H1 (cell line): ENCODE measurements around the gene TACC2. TPM values are rescaled to one million over a fixed set of nuclear protein-coding genes. Genes with fewer than 3 reads are reported as not detected.

Experiments used
- CTCF ChIA-PET: fragments of 300-600 bp; sonication (Branson Sonifier 250); formaldehyde crosslinking; loops from one replicate; lab custom pipeline; 2021; ENCODE audit not compliant: partially characterized antibody; lab: Charles Lee
- POLR2A ChIA-PET: fragments of 300-600 bp; sonication (Branson Sonifier 250); formaldehyde crosslinking; loops from one replicate; lab custom pipeline; 2021; ENCODE audit warnings: inconsistent platforms; ENCODE audit not compliant: partially characterized antibody; lab: Charles Lee
- DNase-seq, 2 experiments: peaks; one replicate each; pipeline versions ENCODE4 v3.0.0 to v3.0.0-alpha.2; 2010 to 2022; ENCODE audit warnings: low spot score in 2 of 2, low read depth in 1 of 2, mixed read lengths in 1 of 2
- FAIRE-seq: peaks from 2 replicates; lab custom pipeline; 2011; peaks lifted over from hg19 to GRCh38; lab: Jason Lieb, UNC
- H2AFZ ChIP-seq: 2 replicates; pipeline ENCODE4 v1.8.1; 2012; ENCODE audit warnings: low read length, inconsistent platforms
- H2AK5ac ChIP-seq: 2 replicates; pipeline ENCODE4 v1.6.1; 2013; ENCODE audit warnings: low read depth, low read length
- H2BK120ac ChIP-seq: replicated peaks from 2 replicates; pipeline ENCODE3; 2013; ENCODE audit warnings: low read depth, low read length, inconsistent platforms
- H2BK12ac ChIP-seq: 2 replicates; pipeline ENCODE4 v1.6.1; 2013; ENCODE audit warnings: low read depth, low read length
- H2BK15ac ChIP-seq: 2 replicates; pipeline ENCODE4 v1.6.1; 2013; ENCODE audit warnings: low read length
- H2BK20ac ChIP-seq: 2 replicates; pipeline ENCODE4 v1.6.1; 2013; ENCODE audit warnings: low read length
- H2BK5ac ChIP-seq: 2 replicates; pipeline ENCODE4 v1.6.1; 2013; ENCODE audit warnings: low read depth, low read length
- H3K14ac ChIP-seq: 2 replicates; pipeline ENCODE4 v1.6.1; 2013; ENCODE audit warnings: inconsistent platforms; ENCODE audit not compliant: insufficient read length
- H3K18ac ChIP-seq: 2 replicates; pipeline ENCODE4 v1.6.1; 2013; ENCODE audit warnings: low read length; ENCODE audit errors: extremely low read depth
- H3K23ac ChIP-seq: 2 replicates; pipeline ENCODE4 v1.6.1; 2013; ENCODE audit warnings: inconsistent platforms; ENCODE audit not compliant: insufficient read length
- H3K23me2 ChIP-seq: 2 replicates; pipeline ENCODE4 v1.6.1; 2013; ENCODE audit warnings: low read depth, low read length
- H3K27ac ChIP-seq: 2 replicates; pipeline ENCODE4 v1.6.1; 2011; ENCODE audit warnings: low read depth, low read length, inconsistent platforms
- H3K27me3 ChIP-seq, 4 experiments: replicated peaks in 1 of 4; 1 replicate in 1 of 4; 2 replicates in 3 of 4; pipeline versions ENCODE4 v1.6.1 to v1.8.1; 2011 to 2013; ENCODE audit warnings: low read length in 3 of 4, mild to moderate bottlenecking in 3 of 4, inconsistent platforms in 2 of 4, mixed read lengths in 2 of 4, moderate library complexity in 1 of 4; ENCODE audit not compliant: control insufficient read depth in 3 of 4, insufficient read depth in 3 of 4; ENCODE audit errors: extremely low read depth in 1 of 4
- H3K36me3 ChIP-seq, 4 experiments: 2 replicates each; pipeline versions ENCODE4 v1.6.1 to v1.8.1; 2011 to 2013; ENCODE audit warnings: mild to moderate bottlenecking in 4 of 4, low read length in 3 of 4, moderate library complexity in 2 of 4, control low read depth in 1 of 4, inconsistent platforms in 1 of 4; ENCODE audit not compliant: insufficient read depth in 4 of 4, control insufficient read depth in 2 of 4
- H3K4ac ChIP-seq: replicated peaks from 2 replicates; pipeline ENCODE3; 2013; ENCODE audit warnings: low read length, low read depth, mixed read lengths, inconsistent platforms; ENCODE audit not compliant: insufficient read length
- H3K4me1 ChIP-seq, 4 experiments: replicated peaks in 1 of 4; 1 replicate in 1 of 4; 2 replicates in 3 of 4; pipeline versions ENCODE4 v1.6.1 to v1.8.1; 2011 to 2013; ENCODE audit warnings: low read length in 3 of 4, inconsistent platforms in 2 of 4, mixed read lengths in 1 of 4; ENCODE audit not compliant: insufficient read depth in 4 of 4, control insufficient read depth in 3 of 4
- H3K4me2 ChIP-seq, 2 experiments: 2 replicates each; pipeline versions ENCODE4 v1.6.1 to v1.8.1; 2011 to 2013; ENCODE audit warnings: low read depth in 2 of 2, low read length in 2 of 2, control low read depth in 1 of 2, inconsistent platforms in 1 of 2, mild to moderate bottlenecking in 1 of 2; ENCODE audit not compliant: insufficient read depth in 1 of 2
- H3K4me3 ChIP-seq, 4 experiments: fragments of 200-600, 300-600 bp in 1 of 4; sonication (generic), shearing (Covaris generic), sonication (Bioruptor Twin) in 1 of 4; 2 replicates each; pipeline versions ENCODE4 v1.5.1 to v1.8.1; 2011 to 2016; ENCODE audit warnings: low read length in 4 of 4, low read depth in 3 of 4, control low read depth in 2 of 4, inconsistent platforms in 2 of 4, mild to moderate bottlenecking in 2 of 4, mixed read lengths in 1 of 4, moderate library complexity in 1 of 4; ENCODE audit not compliant: insufficient read depth in 2 of 4; ENCODE audit errors: extremely low read depth in 1 of 4
- H3K56ac ChIP-seq: replicated peaks from 2 replicates; pipeline ENCODE3; 2013; ENCODE audit warnings: low read depth, mild to moderate bottlenecking, mixed read lengths, low read length, inconsistent platforms; ENCODE audit not compliant: insufficient read length
- H3K79me1 ChIP-seq: 2 replicates; pipeline ENCODE4 v1.6.1; 2013; ENCODE audit warnings: low read depth, low read length, control low read depth
- H3K79me2 ChIP-seq, 2 experiments: 2 replicates each; pipeline versions ENCODE4 v1.6.1 to v1.8.1; 2012 to 2013; ENCODE audit warnings: low read length in 2 of 2, mild to moderate bottlenecking in 2 of 2, inconsistent platforms in 1 of 2; ENCODE audit not compliant: insufficient read depth in 2 of 2, control insufficient read depth in 1 of 2
- H3K9ac ChIP-seq, 4 experiments: replicated peaks in 1 of 4; 1 replicate in 1 of 4; 2 replicates in 3 of 4; pipeline versions ENCODE4 v1.6.1 to v1.8.1; 2011 to 2013; ENCODE audit warnings: low read depth in 3 of 4, low read length in 3 of 4, control low read depth in 2 of 4, mild to moderate bottlenecking in 2 of 4, moderate library complexity in 2 of 4, inconsistent platforms in 1 of 4; ENCODE audit errors: extremely low read depth in 1 of 4
- H3K9me3 ChIP-seq, 2 experiments: 2 replicates each; pipeline versions ENCODE4 v1.6.1 to v1.8.1; 2012 to 2013; ENCODE audit warnings: mild to moderate bottlenecking in 2 of 2, moderate library complexity in 2 of 2, control low read depth in 1 of 2, inconsistent platforms in 1 of 2, low read depth in 1 of 2, low read length in 1 of 2, mixed read lengths in 1 of 2; ENCODE audit not compliant: insufficient read depth in 2 of 2
- H4K20me1 ChIP-seq, 2 experiments: replicated peaks in 1 of 2; 2 replicates each; pipeline versions ENCODE3 to v1.8.1; 2011 to 2013; ENCODE audit warnings: inconsistent platforms in 2 of 2, low read length in 2 of 2, mild to moderate bottlenecking in 1 of 2; ENCODE audit not compliant: insufficient read depth in 2 of 2, control insufficient read depth in 1 of 2
- H4K5ac ChIP-seq: 2 replicates; pipeline ENCODE4 v1.6.1; 2013; ENCODE audit warnings: low read length, low read depth, mixed read lengths, inconsistent platforms; ENCODE audit not compliant: insufficient read length
- H4K8ac ChIP-seq: 2 replicates; pipeline ENCODE4 v1.8.0; 2013; ENCODE audit warnings: mild to moderate bottlenecking, moderate library complexity, low read length, inconsistent platforms; ENCODE audit not compliant: insufficient read depth; ENCODE audit errors: extremely low read depth
- H4K91ac ChIP-seq: replicated peaks from 2 replicates; pipeline ENCODE3; 2013; ENCODE audit warnings: low read length, mixed read lengths, inconsistent platforms; ENCODE audit not compliant: insufficient read length
- BCL11A ChIP-seq, 2 experiments: IDR thresholded peaks; one replicate each; pipeline ENCODE4 v1.6.1; 2011; ENCODE audit warnings: low read depth in 2 of 2, low read length in 2 of 2, mild to moderate bottlenecking in 2 of 2
- POLR2A ChIP-seq, 2 experiments: IDR thresholded peaks; 1 replicate in 1 of 2; 2 replicates in 1 of 2; pipeline ENCODE4 v1.6.1; 2011; ENCODE audit warnings: low read depth in 2 of 2, low read length in 2 of 2, mild to moderate bottlenecking in 2 of 2; ENCODE audit errors: control extremely low read depth in 1 of 2
- POLR2AphosphoS5 ChIP-seq: IDR thresholded peaks from 2 replicates; pipeline ENCODE4 v1.6.1; 2011; ENCODE audit warnings: low read depth, low read length
- TEAD4 ChIP-seq: IDR thresholded peaks from 2 replicates; pipeline ENCODE4 v1.6.1; 2012; ENCODE audit warnings: low read depth, low read length, inconsistent platforms, mixed read lengths
- WGBS, 2 experiments: shearing (Covaris generic) in 1 of 2; methylation state at CpG; one replicate each; pipeline versions ENCODE4 v1.1.6 to v1.1.7; 2013 to 2015; ENCODE audit warnings: low lambda C conversion rate in 2 of 2, mixed read lengths in 2 of 2, inconsistent platforms in 1 of 2, low coverage in 1 of 2, missing lambda C conversion rate in 1 of 2; ENCODE audit not compliant: insufficient replicate concordance in 2 of 2, insufficient coverage in 1 of 2, insufficient read length in 1 of 2; ENCODE audit errors: extremely low coverage in 1 of 2, missing lambda C conversion rate in 1 of 2; 5-methylcytosine and 5-hydroxymethylcytosine counted together
- polyA plus RNA-seq, 7 experiments: library from polyadenylated mRNA; depleted of rRNA in 3 of 7; stranded (reverse) in 5 of 7; unstranded in 2 of 7; fragments of >200 nt in 5 of 7; fragments of 200-250 nt in 2 of 7; gene quantifications; 1 replicate in 5 of 7; 2 replicates in 1 of 7; 4 replicates in 1 of 7; pipeline versions ENCODE4 v1.2.1 to v1.2.3, GENCODE V29; 2011 to 2013; ENCODE audit warnings: missing spikeins in 2 of 7, mixed read lengths in 2 of 7
- total RNA-seq: library from RNA; stranded (reverse); fragmentation: NEBNext Ultra II Directional; extraction: Animal tissue kit (Norgen Biotek cat#: 25700); gene quantifications from 2 replicates; pipeline ENCODE4 v1.2.1, GENCODE V29; 2021

Gene TACC2
- total and polyA plus RNA-seq, 2 of the 8 experiments (the other 6 are each of a cell fraction or from before 2014, with no cell fraction given), result 21.2 to 46.6 TPM

DNA sequence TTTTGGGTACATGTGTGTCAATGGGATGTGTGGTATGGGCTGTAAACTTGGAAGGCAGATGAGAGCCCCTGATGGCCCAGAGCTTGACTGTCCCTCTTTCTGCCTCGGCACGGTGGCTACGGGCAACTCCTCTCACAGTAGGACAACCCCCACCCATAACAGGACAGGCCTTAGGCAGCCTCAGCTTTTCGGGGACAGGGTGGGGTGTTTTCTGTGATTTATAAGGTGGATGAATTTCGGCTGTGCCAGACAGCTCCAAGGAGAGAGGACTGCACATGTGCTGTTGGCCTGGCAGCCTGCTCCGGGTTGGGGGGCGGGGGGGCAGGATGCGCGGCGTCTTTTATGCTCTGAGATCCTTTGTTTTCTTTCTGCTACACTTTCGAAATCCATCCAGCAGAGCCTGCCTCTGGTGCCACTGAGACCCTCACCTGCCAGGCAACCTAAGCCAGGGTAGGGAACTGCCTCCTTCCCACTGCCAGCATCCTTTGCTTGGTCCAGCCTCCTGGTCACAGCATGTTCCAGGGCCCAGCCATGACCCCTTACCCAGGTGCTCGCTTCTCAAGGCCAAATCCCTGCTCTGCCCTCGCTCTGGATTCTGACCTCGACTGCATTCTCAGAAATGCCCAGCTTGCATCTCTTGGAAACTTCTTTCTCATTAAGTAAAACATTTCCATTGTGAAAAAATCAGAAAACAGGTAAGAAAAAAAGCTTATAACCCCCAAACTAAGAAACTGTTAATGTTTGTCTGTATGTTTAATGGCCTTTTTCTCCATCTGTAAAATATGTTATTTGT lies 266.7 kb downstream of the TACC2 start:
- TF ChIP-seq POLR2A (IDR thresholded peaks at IDR 0.05; ENCODE audit: control extremely low read depth in 1 of 2, low read depth in 2 of 2, low read length in 2 of 2) (no peak), BCL11A (IDR thresholded peaks at IDR 0.05; ENCODE audit: low read depth in 2 of 2, low read length in 2 of 2) (no peak), TEAD4 (no peak), POLR2AphosphoS5 (no peak)
- H3K9me3 ChIP-seq, result no peaks in the 10 kb centered on the region
- H4K20me1 ChIP-seq, result peaks cover 0 to 1% of the 10 kb centered on the region in 2 experiments
- no peak overlapping the region; the same call in 1 of the 2 replicates for H4K8ac ChIP-seq
- no peaks in the 10 kb centered on the region for H3K23me2 ChIP-seq
- H2AK5ac ChIP-seq, result no peak overlapping the region
- H3K23ac ChIP-seq, result no peak overlapping the region
- no peak overlapping the region for H2AFZ ChIP-seq
- no peaks in the 10 kb centered on the region for H3K79me2 ChIP-seq
- no peak overlapping the region for H3K14ac ChIP-seq
- H2BK120ac ChIP-seq, result no peak overlapping the region
- H3K27me3 ChIP-seq, result no peaks in the 10 kb centered on the region
- no peak overlapping the region for H3K18ac ChIP-seq
- DNase-seq (no peak), FAIRE-seq (no peak)
- 0 out of 2 replicates have a peak overlapping the region, but pooled peaks have one; percentile 28 for H3K27ac ChIP-seq
- WGBS, 2 experiments, result 86% methylated on average over 9 of the region's 14 CpGs; no CpG with 5 or more reads in 1 of the 2 experiments
- H3K79me1 ChIP-seq, result no peaks in the 10 kb centered on the region
- no peak overlapping the region for H2BK5ac ChIP-seq
- H2BK15ac ChIP-seq, result no peak overlapping the region
- H4K91ac ChIP-seq, result no peak overlapping the region
- no peak overlapping the region for H3K9ac ChIP-seq
- H3K36me3 ChIP-seq, result peaks cover 0 to 31% (median 10%) of the 10 kb centered on the region in 4 experiments; a peak in 7 of 8 replicates
- no peak overlapping the region for H3K4me3 ChIP-seq
- H2BK12ac ChIP-seq, result no peak overlapping the region
- no peak overlapping the region for H3K4me2 ChIP-seq
- no peak overlapping the region for H4K5ac ChIP-seq
- ChIA-PET POLR2A (no interaction called here), CTCF (interaction anchor here (1.1 to 2.9 kb wide), 5 partner anchors 10 to 117 kb away, joined by 4 to 15 read pairs (median 7); no protein-coding TSS in a partner anchor)
- H3K56ac ChIP-seq, result no peak overlapping the region
- H3K4ac ChIP-seq, result no peak overlapping the region
- H2BK20ac ChIP-seq, result no peak overlapping the region
- H3K4me1 ChIP-seq, result peaks cover 0 to 10% (median 6%) of the 10 kb centered on the region in 4 experiments; a peak in 5 of 7 replicates
